Measurements from ENCODE around the gene WFS1.

DNA sequence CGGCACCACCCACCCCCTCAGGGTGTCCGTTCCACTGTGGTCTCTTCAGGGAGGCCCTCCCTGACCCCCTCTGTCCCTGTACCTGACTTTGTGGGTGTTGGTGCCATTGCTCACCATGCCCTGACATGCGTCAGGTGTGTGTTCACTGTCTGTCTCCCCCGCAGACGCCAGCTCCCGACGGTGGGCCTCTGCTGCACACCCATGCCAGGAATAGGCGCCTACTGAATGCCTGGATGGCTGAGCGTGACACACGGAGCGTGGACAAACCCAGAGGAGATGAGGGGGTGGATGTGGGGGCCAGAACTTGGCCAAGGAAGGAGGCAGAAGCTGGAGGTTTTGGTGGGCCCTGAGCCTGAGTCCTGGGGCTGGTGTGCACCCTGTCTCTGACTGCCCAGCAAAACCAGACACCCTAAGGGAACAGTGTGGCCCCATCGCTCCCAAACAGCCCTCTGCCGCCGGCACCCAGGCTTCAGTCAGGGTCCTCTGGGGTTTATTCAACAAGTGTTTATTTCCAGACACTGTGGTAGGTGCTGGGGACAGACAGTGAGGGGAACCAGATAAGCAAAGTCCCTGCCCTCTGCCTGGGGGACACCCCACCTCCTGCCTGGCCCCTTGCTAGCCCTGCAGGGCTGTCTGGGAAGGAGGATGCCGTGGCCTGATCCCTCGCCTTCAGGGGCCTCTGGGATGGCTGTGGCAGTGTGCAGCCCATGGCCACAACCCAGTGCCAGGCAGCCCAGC lies 76.9 kb downstream of the WFS1 start:
- no peak for TF ChIP-seq POLR2AphosphoS5 (IDR thresholded peaks at IDR 0.05; ENCODE audit: insufficient read depth in 1 of 2, low read depth in 1 of 2)
- TF ChIP-seq, protein P1, sequence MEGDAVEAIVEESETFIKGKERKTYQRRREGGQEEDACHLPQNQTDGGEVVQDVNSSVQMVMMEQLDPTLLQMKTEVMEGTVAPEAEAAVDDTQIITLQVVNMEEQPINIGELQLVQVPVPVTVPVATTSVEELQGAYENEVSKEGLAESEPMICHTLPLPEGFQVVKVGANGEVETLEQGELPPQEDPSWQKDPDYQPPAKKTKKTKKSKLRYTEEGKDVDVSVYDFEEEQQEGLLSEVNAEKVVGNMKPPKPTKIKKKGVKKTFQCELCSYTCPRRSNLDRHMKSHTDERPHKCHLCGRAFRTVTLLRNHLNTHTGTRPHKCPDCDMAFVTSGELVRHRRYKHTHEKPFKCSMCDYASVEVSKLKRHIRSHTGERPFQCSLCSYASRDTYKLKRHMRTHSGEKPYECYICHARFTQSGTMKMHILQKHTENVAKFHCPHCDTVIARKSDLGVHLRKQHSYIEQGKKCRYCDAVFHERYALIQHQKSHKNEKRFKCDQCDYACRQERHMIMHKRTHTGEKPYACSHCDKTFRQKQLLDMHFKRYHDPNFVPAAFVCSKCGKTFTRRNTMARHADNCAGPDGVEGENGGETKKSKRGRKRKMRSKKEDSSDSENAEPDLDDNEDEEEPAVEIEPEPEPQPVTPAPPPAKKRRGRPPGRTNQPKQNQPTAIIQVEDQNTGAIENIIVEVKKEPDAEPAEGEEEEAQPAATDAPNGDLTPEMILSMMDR (IDR thresholded peaks at IDR 0.05): no peak
